Measurements from ENCODE around the gene IRF7.

The IRF7 gene

GRCh38 chr11:621838-622237 lies 6.1 kb upstream of the IRF7 start:
- no peak for DNase-seq (ENCODE audit: low spot score)
- no peak for FAIRE-seq

- DNase-seq (ENCODE audit: low spot score), result no peak
- FAIRE-seq, result no peak
Measured at GRCh38 chr11:620935-621814, 5.4 kb upstream of the IRF7 start.

- no peak for FAIRE-seq
- DNase-seq (ENCODE audit: low spot score), result no peak
Measured at GRCh38 chr11:620201-620600, 4.5 kb upstream of the IRF7 start.

- no peak for FAIRE-seq
- no peak for DNase-seq (ENCODE audit: low spot score)
Measured at GRCh38 chr11:619628-620050, 3.9 kb upstream of the IRF7 start.

- DNase-seq (ENCODE audit: low spot score), result no peak
- no peak for FAIRE-seq
Measured at GRCh38 chr11:618856-619627, 3.3 kb upstream of the IRF7 start.

- FAIRE-seq (no peak), DNase-seq (ENCODE audit: low spot score) (no peak)
Measured at GRCh38 chr11:617912-618682, 2.3 kb upstream of the IRF7 start.

GRCh38 chr11:617199-617911 lies 1.6 kb upstream of the IRF7 start:
- no peak for DNase-seq (ENCODE audit: low spot score)
- FAIRE-seq, result no peak

DNA sequence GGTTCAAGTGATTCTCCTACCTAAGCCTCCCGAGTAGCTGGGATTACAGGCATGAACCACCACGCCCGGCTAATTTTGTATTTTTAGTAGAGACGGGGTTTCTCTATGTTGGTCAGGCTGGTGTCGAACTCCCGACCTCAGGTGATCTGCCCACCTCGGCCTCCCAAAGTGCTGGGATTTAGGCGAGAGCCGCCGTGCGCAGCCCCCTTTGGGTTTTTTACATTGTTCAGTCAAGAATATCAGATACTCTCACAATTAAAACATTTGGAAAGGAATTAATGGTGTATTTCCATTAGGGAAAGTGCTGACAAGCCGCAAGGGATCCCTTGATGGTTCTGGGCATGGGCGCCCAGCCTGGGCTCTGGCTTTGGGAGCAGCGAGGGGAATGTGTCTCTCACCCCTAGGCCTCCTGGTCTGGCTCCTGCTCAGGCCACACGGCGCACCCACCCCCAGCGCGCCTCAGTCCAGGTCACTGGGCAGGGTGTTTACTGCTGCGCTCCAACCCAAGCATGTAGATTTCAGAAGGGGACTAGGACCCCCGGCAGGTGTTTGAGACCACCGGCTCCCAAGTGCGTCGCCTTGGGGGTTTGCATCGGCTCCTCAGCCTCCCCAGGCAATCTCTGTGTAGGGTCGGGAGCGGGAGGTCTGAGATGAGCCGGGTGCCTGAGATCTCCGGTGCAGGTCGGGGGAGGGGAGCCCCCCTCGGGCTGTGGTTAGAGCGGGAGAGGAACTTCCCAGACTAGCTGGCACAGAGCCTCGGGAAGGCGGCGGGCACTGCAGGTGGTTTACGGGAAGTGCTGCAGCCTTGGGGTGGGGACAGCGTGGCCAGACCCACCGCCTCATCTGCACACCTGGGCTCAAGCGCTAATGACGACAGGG lies 809 bp upstream of the IRF7 start:
- FAIRE-seq (no peak), DNase-seq (ENCODE audit: low spot score) (no peak)

DNA sequence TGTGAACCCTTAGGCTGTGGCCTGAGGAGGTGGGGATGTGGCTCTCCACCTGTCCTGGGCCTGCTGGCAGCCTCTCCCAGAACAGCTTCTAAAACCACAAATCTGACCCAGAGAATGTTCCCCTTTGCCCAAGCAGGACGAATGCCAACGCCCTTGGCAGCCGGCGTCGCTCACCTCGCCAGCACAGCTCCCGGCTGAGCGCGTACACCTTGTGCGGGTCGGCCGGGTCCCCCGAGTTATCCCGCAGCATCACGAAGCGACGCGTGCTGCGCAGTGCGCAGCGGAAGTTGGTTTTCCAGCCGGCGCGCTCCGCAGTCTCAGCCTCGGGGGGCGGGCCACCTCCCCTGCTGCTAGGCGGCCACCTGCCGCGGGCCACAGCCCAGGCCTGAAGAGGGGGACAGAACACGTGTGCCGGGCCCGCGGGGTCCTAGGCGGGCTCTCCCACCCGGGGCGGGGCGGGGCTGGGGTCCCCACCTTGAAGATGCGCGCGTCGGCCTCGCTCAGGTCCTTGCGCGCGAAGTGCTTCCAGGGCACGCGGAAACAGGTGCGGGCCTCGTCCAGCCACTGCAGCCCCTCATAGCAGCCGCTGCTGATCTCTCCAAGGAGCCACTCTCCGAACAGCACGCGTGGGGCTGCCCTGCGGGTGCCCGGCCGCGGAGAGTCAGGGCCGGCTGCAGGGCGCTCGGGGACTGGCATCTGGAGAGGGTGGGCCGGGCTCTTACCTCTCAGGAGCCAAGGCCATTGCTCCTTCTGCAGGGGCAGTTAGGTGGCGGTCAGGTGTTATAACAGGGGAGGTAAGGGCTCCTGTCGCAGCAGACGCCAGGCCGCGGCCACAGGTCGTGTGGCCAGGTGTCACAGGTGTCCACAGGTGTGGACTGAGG lies 887 bp downstream of the IRF7 start:
- FAIRE-seq (no peak), DNase-seq (ENCODE audit: low spot score) (no peak)

GRCh38 chr11:614021-614622 lies 1.6 kb downstream of the IRF7 start:
- DNase-seq (ENCODE audit: low spot score) (no peak), FAIRE-seq (no peak)

DNA sequence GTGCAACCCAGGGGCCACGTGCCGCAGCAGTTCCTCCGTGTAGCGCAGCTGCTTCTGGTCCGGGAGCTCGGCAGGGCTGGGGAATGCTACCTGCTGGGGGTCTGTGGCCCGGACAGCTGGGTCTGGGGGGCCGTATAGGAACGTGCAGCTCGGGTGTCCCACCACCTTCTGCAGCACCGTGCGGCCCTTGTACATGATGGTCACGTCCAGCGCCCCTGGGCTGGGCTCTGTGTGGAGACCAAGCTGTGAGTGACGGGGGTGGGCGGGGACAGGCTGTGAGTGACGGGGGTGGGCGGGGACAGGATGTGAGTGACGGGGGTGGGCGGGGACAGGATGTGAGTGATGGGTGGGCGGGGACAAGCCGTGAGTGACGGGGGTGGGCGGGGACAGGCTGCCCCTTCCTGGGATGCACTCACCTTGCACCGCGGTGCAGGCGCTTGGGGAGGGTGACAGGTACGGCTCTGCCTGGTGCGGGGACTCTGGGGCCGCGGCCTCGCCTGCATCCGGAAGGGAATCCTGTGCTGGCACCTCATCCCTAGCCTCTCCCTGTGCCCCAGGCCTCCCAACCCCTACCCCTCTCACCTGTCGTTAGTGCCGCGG lies 2.3 kb downstream of the IRF7 start:
- FAIRE-seq (no peak), DNase-seq (ENCODE audit: low spot score) (peak; percentile 20)

- FAIRE-seq, result no peak
Measured at GRCh38 chr11:612961-613300, 2.8 kb downstream of the IRF7 start.

DNA sequence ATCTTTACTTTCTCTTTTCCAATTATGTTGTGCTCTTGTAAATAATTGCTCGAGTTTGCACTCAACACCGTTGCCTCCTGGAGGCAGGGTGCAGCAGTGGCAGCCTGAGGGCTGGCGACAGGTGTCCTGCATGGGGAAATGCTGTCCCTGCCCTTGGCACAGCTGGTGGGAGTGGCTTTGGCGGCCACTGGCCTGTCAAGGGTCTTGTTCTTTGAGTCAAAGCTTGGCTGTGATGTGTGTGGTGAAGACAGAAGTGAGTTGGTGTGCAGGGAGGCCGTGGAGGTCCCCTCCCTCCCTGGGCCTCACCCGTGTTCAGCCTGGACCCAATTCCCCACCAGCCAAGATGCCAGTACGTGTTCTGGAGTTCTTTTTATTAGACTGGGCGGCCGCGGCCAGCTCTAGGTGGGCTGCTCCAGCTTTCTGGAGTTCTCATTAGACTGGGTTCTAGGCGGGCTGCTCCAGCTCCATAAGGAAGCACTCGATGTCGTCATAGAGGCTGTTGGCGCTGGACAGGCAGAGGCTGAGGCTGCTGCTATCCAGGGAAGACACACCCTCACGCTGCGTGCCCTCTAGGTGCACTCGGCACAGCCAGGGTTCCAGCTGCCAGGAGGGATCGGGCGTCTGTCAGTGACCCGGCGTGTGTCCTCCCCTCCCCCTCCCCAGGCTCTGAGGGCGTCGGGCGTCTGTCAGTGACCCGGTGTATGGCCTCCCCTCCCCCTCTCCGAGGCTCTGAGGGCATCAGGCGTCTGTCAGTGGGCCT lies 3.4 kb downstream of the IRF7 start:
- FAIRE-seq (no peak), DNase-seq (ENCODE audit: low spot score) (peak; percentile 10)

More at GRCh38 chr11:612961-613300, 2.8 kb downstream of the IRF7 start:
- DNase-seq (ENCODE audit: low spot score), result no peak

DNA sequence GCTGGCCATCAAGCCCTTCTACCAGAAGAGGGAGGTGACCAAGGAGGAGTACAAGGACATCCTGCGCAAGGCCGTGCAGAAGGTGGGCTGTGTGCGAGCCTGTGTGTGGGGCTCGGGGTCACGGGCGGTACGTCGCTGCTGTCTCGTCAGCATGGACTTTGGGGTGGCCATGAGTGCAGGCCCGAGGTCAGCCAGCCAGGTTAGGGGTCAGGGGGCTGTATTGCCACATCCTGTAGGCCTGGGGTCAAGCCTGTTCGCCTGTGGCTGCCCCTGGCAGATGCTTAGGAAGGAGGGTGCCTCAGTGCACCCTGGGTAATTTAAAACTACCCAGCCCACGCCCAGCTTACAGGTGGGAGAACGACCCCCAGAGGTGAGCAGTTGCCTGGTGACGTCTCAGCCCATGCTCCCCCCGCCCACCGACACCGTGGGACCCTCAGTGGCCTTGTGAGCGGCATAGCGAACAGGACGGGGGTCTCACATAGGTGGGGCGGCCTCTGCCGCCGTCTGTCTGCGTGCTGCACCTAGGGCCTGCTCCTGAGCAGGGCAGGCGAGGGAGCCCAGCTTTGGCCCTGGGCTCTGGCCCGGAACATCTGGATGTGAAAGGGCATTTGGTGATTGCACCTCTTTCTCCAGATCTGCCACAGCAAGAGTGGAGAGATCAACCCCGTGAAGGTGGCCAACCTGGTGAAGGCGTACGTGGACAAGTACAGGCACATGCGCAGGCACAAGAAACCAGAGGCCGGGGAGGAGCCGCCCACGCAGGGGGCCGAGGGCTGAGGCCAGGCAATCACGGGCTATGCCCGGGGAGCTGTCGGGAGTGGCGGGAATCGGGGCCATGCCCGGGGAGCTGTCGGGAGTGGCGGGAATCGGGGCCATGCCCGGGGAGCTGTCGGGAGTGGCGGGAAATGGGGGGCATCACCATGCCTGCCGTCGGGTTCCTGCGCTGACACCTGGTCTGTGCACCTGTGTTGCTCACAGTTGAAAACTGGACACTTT lies 4.5 kb downstream of the IRF7 start:
- FAIRE-seq (no peak), DNase-seq (ENCODE audit: low spot score) (no peak)

DNA sequence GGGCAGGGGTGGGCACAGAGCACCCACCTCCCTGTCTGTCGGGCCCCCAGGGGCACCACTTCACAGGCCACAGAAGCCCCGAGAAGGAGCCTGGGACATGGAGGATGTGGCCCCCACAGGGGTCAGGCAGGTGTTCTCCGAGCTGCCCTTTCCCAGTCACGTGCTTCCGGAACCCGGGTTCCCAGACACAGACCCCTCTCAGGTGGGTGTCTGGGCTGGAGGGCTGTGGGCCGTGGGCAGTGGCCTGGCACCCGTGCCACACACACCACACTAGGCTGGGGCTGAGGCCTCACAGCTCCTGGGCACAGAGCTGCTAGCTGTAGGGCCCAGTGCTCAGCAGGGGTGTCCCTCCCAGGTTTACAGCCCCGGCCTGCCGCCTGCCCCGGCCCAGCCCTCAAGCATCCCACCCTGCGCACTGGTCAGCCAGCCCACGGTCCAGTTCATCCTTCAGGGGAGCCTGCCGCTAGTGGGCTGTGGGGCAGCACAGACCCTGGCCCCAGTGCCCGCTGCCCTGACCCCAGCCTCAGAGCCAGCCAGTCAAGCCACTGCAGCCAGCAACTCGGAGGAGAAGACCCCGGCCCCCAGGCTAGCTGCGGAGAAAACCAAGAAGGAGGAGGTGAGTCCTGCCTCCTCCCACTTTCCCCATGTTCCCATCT lies 5.5 kb downstream of the IRF7 start:
- DNase-seq (ENCODE audit: low spot score) (no peak), FAIRE-seq (no peak)

- FAIRE-seq (no peak), DNase-seq (ENCODE audit: low spot score) (no peak)
Measured at GRCh38 chr11:609341-609811, 6.4 kb downstream of the IRF7 start.

All from RCC 7860 (cell line).